Sigmoid colon (tissue), 4 donors: ENCODE data around the gene MET.

ENCODE experiments used
- EP300 ChIP-seq, 4 donors: sonication (generic); formaldehyde crosslinking; IDR thresholded peaks; one replicate each; pipeline ENCODE4 v1.6.1; 2017; ENCODE audit warnings: antibody characterized with exemption in 4 of 4
- POLR2A ChIP-seq, 2 donors: fragments of 450-650 bp; IDR thresholded peaks; one replicate each; pipeline ENCODE4 v1.6.1; 2016; ENCODE audit warnings: antibody characterized with exemption in 2 of 2, mild to moderate bottlenecking in 2 of 2, moderate library complexity in 2 of 2
- TF ChIP-seq, protein P1 (sequence below), 4 experiments: fragments of 450-650 bp in 3 of 4; fragments of 200-600 bp in 1 of 4; IDR thresholded peaks; one replicate each; pipeline ENCODE4 v1.5.1; 2016 to 2019; ENCODE audit warnings: antibody characterized with exemption in 4 of 4, mild to moderate bottlenecking in 3 of 4, moderate library complexity in 2 of 4

DNA sequence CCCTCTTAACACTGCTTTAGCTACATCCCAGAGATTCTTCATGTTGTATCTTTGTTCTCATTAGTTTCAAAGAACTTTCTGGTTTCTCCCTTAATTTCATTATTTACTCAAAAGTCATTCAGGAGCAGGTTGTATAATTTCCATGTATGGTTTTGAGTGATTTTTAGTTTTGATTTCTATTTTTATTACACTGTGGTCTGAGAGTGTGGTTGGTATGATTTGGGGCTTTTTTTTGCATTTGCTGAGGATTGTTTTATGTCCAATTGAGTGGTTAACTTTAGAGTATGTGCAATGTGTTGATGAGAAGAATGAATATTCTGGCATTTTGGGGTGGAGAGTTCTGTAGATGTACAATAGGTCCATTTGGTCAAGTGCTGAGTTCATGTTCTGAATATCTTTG lies 152.5 kb downstream of the MET start:
- TF ChIP-seq, protein P1, sequence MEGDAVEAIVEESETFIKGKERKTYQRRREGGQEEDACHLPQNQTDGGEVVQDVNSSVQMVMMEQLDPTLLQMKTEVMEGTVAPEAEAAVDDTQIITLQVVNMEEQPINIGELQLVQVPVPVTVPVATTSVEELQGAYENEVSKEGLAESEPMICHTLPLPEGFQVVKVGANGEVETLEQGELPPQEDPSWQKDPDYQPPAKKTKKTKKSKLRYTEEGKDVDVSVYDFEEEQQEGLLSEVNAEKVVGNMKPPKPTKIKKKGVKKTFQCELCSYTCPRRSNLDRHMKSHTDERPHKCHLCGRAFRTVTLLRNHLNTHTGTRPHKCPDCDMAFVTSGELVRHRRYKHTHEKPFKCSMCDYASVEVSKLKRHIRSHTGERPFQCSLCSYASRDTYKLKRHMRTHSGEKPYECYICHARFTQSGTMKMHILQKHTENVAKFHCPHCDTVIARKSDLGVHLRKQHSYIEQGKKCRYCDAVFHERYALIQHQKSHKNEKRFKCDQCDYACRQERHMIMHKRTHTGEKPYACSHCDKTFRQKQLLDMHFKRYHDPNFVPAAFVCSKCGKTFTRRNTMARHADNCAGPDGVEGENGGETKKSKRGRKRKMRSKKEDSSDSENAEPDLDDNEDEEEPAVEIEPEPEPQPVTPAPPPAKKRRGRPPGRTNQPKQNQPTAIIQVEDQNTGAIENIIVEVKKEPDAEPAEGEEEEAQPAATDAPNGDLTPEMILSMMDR (IDR thresholded peaks at IDR 0.05) = no peak
- no peak for TF ChIP-seq POLR2A (IDR thresholded peaks at IDR 0.05)
- TF ChIP-seq EP300 (IDR thresholded peaks at IDR 0.05) = no peak
